GM15510 (cell line): ENCODE measurements around the gene SHC3.

Source experiments
- POLR2A ChIP-seq: IDR thresholded peaks from 3 replicates; pipeline ENCODE4 v1.6.1; 2011; ENCODE audit warnings: borderline replicate concordance; ENCODE audit not compliant: insufficient read length; ENCODE audit errors: extremely low read depth

Gene SHC3

GRCh38 chr9:89078860-89079259 is 99.8 kb downstream of the SHC3 start:
- TF ChIP-seq POLR2A = no peak

DNA sequence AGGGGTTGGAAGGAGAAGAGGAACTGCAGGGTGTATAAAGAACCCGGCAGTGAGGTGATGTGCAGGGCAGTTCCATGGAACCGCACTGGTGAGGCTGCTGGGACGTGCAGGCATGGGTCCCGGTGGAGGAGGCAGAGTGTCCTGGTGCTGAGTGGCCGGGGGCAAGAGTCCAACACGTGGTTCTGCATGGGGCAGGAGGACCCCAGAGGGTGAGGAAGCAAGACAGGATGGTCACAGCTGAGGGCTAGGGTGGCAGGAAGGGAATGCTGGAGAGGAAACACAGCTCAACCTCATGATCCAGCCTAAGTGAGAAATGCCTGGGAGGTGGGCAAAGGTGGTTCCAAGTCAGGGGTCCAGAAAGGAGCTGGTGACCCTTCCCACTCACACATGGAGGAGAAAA is 100.2 kb downstream of the SHC3 start:
- TF ChIP-seq POLR2A = no peak

- no peak for TF ChIP-seq POLR2A
Observed at GRCh38 chr9:89077519-89077918, 101.1 kb downstream of the SHC3 start.

- TF ChIP-seq POLR2A = no peak
Observed at GRCh38 chr9:89073397-89073796, 105.2 kb downstream of the SHC3 start.

DNA sequence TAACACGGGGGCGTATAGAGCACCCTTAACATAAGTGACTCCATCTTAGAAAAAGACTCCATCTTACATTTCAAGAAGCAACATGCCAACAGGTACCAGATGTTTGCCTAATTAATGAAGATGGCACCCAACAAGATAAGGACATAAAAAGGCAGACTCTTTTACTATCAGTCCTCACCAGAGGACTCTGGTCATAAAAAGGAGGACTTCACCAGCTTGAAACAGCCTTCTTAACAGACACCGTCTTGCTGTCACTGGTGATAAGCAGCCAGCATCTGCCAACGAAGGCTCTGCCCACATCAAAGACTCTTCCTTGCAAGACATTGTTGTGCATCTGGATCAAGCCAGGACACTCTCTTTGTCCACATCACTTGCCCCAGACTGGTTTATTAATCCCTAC is 107.0 kb downstream of the SHC3 start:
- TF ChIP-seq POLR2A = no peak

- TF ChIP-seq POLR2A = no peak
Observed at GRCh38 chr9:89066835-89067234, 111.8 kb downstream of the SHC3 start.

- no peak for TF ChIP-seq POLR2A
Observed at GRCh38 chr9:89065921-89066320, 112.7 kb downstream of the SHC3 start.

- no peak for TF ChIP-seq POLR2A
Observed at GRCh38 chr9:89060790-89061189, 117.8 kb downstream of the SHC3 start.

DNA sequence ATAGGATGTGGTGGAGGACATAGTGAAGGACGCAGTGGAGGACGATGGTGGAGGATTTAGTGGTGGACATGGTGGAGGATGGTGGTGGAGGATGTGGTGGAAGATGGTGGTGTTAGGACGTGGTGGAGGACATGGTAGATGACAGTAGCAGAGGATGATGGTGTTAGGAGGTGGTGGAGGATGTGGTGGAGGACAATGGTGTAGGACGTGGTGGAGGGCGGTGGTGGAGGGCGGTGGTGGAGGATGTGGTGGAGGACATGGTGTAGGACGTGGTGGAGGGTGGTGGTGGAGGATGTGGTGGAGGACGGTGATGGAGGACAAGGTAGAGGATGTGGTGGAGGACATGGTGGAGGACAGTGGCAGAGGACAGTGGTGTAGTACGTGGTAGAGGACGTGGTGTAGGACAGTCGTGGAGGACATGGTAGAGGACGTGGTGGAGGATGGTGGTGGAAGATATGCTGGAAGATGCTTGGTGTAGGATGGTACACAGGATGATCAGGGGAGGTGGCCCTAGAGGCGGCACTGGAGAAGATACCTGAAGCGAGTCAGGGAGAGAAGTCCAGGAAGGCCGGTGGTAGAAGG is 118.6 kb downstream of the SHC3 start:
- TF ChIP-seq POLR2A = no peak

DNA sequence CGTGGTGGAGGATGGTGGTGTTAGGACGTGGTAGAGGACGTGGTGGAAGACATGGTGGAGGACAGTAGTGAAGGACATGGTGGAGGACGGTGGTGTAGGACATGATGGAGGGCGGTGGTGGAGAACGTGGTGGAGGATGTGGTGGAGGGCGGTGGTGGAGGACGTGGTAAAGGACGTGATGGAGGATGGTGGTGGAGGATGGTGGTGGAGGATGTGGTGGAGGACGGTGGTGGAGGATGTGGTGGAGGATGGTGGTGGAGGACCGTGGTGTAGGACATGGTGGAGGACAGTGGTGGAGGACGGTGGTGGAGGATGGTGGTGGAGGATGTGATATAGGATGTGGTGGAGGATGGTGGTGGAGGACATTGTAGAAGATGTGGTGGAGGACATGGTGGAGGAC is 119.7 kb downstream of the SHC3 start:
- TF ChIP-seq POLR2A = no peak

DNA sequence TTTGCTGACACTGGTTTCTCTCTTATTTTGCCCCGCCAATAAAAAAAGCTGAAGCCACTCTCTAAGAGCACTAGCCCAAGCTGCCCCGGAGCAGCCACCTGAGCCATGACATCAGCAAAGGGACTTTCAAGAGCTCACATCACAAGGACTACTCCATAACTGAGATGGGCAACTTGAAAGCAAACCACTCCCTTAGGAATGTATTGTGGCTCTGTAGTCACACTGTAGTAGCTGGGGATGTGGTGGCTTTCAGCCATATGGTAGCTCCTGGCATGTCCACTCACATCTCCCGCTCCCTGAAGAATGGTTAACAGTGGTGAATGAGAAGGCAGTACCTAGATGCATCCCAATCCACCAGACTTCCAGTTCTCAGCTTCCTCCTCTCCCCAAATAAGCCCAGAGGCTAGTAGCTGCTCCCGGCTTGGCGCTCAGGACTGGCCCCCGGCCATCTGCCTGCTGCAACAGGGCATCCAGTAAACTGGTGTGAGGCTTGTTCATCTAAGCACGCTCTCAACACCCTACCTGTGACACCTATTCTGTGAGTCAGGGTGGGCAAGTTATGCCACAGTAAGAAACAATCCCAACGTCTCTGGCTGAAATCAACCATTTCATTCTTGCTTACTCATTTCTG is 123.6 kb downstream of the SHC3 start:
- no peak for TF ChIP-seq POLR2A

DNA sequence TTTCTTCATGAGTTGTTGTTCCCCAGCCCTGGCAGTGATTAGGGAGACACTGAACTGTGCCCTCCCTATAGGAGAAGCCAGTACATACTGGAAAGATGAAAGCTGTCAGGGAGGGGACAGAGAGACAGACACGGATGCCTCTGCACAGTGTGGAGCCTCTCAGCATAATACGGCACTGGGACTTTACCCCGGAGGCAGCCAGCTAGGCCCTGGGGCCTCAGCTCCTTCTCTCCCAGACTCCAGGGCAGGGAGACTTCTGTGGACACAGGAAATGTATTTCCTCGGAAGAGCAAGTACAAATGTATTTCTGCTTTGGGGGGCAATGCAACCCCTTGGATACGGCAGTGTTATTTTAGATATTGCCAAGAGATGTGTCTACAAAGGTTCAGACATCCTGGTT is 125.3 kb downstream of the SHC3 start:
- TF ChIP-seq POLR2A = no peak

DNA sequence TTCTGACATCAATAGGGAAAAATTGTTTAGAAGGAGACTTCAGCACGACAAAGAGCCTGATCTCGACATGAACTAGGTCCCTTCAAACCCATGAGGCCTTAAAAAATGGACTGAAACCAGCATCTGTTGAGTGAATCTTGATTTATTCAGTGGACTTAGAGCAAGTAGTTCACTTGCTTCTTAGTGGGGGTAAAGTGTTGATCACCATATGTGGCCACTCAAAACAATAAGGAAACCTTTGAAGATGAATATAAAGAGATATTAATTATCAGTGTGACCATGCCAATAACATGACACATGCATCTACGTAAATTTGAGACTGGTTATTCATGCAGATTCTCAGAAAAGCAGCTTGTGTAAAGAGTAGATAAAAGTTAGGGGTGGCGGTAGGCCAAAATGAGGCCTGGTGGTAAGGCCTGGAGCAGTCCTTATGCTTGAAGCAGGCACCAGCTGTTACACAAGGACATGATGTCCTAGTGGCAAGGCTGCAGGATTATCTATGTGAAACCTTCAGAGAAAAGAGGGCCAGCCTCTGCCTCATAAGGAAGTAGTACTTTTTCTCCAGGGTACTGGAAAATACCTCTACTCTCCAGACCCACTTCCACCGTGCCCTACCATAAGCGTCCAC is 126.0 kb downstream of the SHC3 start:
- TF ChIP-seq POLR2A = no peak

DNA sequence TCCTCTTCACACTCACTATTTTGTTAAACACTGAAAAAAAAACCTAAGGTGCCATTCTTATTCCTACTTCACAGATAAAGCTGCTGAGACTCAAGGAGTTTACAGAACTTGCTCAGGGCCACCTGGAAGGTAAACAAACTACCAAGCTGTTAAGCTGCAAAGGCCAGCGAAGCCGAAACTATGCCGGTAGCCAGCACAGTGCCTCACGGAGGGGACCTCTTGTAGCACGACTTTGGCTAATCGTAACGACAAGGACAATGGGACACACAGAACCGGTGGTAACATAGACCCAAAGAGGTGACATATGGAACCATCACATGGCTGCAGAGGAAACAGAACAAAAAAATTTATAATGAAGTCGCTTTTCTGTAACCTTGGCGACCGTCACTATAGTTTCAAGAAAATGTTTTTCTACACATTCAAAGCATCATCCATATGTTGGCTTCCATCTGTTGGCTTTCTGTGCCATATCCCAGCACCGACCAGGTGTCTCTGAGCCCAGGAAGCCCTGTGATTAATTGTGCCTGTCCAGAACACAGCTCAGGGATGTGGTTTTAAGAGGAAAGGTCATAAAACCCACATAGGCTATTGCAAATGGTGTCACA is 127.1 kb downstream of the SHC3 start:
- no peak for TF ChIP-seq POLR2A

DNA sequence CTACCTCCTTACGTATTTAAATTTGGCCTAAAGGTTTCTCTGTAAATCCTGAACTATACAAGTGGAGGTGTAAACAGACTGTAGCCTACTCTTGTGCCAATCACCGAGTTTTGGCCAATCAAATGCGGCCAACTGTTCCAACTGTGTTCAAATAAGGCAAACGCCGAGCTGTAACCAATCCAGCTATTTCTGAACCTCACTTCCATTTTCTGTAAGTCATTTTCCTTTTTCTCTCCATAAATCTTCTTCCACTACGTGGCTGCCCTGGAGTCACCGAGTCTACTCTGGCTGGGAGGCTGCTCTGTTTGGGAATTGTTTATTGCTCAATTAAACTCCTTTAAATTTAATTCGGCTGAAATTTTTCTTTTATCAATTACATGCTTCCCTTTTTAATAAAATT is 129.0 kb downstream of the SHC3 start:
- TF ChIP-seq POLR2A = no peak

DNA sequence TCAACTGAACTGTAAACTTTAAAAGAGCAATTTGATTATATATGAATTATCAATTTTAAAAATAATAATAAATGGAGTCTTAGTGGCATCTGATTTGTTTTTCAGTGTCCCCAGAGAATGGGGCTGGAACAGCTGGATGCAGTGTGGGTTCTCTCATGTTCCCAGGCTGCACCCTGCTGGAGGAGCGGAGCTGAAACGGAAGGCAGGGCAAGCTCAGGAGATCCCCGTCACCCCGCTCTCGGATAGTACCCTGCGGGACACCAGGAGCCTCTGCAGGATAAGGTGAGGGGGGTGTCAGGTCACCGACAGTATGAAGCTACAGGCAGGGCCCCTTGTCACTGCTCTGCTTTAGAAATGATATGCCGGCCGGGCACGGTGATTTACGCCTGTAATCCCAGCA is 130.0 kb downstream of the SHC3 start:
- TF ChIP-seq POLR2A = no peak

- no peak for TF ChIP-seq POLR2A
Observed at GRCh38 chr9:89047667-89048066, 131.0 kb downstream of the SHC3 start.

- no peak for TF ChIP-seq POLR2A
Observed at GRCh38 chr9:89046832-89047231, 131.8 kb downstream of the SHC3 start.
